Activated B cell treated with CpG ODN at 0.5 μM for 24 hours (primary cell): ENCODE data around the gene C16orf74. TPM values are rescaled to one million over a fixed set of nuclear protein-coding genes. Genes with fewer than 3 reads are reported as not detected.

Experiments used
- ATAC-seq: fragments of 200-7000 bp; cut with Tn5 transposase; one replicate; pipeline ENCODE4 v1.10.0; 2021; ENCODE audit warnings: low read depth, mild to moderate bottlenecking, moderate library complexity
- CTCF ChIA-PET: fragments of 350-600 bp; sonication (Branson Sonifier 250); formaldehyde crosslinking; loops from one replicate; lab custom pipeline; 2021; ENCODE audit warnings: antibody characterized with exemption; lab: Charles Lee
- POLR2A ChIA-PET: fragments of 350-600 bp; sonication (Branson Sonifier 250); formaldehyde crosslinking; loops from one replicate; lab custom pipeline; 2021; ENCODE audit warnings: antibody characterized with exemption; lab: Charles Lee
- DNase-seq: peaks from one replicate; pipeline ENCODE4 v3.0.0; 2022
- H3K27ac Mint-ChIP-seq: one replicate; pipeline ENCODE4 v1.8.0; 2020; ENCODE audit warnings: mixed read lengths
- H3K27me3 Mint-ChIP-seq: one replicate; pipeline ENCODE4 v1.8.0; 2021; ENCODE audit warnings: mixed read lengths
- H3K36me3 Mint-ChIP-seq: one replicate; pipeline ENCODE4 v1.8.0; 2021; ENCODE audit warnings: low read depth, mixed read lengths
- H3K4me1 Mint-ChIP-seq: one replicate; pipeline ENCODE4 v1.8.0; 2021; ENCODE audit warnings: mixed read lengths
- H3K4me3 Mint-ChIP-seq: one replicate; pipeline ENCODE4 v1.8.0; 2020; ENCODE audit warnings: mild to moderate bottlenecking, mixed read lengths
- H3K9me3 Mint-ChIP-seq: one replicate; pipeline ENCODE4 v1.8.0; 2020; ENCODE audit warnings: mixed read lengths
- intact Hi-C: fragments of 100-400 bp; cut with micrococcal nuclease; formaldehyde crosslinking; loops from one replicate; pipeline ENCODE4 v1.15.1; 2024
- total RNA-seq: library from RNA; stranded (reverse); gene quantifications from 2 replicates; pipeline ENCODE4 v1.2.3, GENCODE V29; 2022
- TF ChIP-seq, protein P1 (sequence below): fragments of 200-600 bp; IDR thresholded peaks from one replicate; pipeline ENCODE4 v1.8.0; 2022; ENCODE audit warnings: antibody characterized with exemption, mild to moderate bottlenecking

The C16orf74 gene
- total RNA-seq, 1 donor from 2014 or later: 18.3 TPM

DNA sequence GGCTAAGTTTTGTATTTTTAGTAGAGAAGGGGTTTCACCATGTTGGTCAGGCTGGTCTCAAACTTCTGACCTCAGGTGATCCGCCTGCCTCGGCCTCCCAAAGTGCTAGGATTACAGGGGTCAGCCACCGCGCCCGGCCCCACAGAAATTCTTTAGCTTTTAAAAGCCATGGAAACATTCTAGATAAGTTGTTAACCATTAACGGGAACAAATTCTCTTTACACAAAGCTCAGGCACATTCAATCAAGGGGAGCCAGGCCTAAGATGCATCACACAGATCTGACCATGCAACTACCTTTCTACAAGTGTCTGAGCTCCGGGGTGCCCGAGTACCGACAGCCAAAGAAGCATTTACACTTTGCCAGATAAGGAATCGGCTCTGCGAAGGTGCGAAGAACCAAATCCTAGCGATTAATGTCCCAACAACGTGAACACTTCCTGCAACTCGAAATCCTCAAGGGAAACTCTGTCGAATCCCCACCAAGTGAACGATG, 47.4 kb upstream of the C16orf74 start:
- POLR2A ChIA-PET: interaction anchor here (0.8 to 1.5 kb wide), 4 partner anchors 42 to 1693 kb away, joined by 3 to 4 read pairs (median 4); no protein-coding TSS in a partner anchor
- no peaks in the 10 kb centered on the region for H3K27me3 Mint-ChIP-seq
- peaks cover 45% of the 10 kb centered on the region for H3K4me1 Mint-ChIP-seq
- intact Hi-C loops: no loop called here
- no peaks in the 10 kb centered on the region for H3K9me3 Mint-ChIP-seq
- H3K36me3 Mint-ChIP-seq: peaks cover 67% of the 10 kb centered on the region
- CTCF ChIA-PET: interaction anchor here (1.7 kb wide), 1 partner anchor 81 kb away, joined by 4 read pairs; no protein-coding TSS in a partner anchor
- peak overlapping the region; percentile 84 for H3K4me3 Mint-ChIP-seq
- peak overlapping the region; percentile 65 for H3K27ac Mint-ChIP-seq
- ATAC-seq (no peak), DNase-seq (no peak)
- TF ChIP-seq, protein P1, sequence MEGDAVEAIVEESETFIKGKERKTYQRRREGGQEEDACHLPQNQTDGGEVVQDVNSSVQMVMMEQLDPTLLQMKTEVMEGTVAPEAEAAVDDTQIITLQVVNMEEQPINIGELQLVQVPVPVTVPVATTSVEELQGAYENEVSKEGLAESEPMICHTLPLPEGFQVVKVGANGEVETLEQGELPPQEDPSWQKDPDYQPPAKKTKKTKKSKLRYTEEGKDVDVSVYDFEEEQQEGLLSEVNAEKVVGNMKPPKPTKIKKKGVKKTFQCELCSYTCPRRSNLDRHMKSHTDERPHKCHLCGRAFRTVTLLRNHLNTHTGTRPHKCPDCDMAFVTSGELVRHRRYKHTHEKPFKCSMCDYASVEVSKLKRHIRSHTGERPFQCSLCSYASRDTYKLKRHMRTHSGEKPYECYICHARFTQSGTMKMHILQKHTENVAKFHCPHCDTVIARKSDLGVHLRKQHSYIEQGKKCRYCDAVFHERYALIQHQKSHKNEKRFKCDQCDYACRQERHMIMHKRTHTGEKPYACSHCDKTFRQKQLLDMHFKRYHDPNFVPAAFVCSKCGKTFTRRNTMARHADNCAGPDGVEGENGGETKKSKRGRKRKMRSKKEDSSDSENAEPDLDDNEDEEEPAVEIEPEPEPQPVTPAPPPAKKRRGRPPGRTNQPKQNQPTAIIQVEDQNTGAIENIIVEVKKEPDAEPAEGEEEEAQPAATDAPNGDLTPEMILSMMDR: no peak

DNA sequence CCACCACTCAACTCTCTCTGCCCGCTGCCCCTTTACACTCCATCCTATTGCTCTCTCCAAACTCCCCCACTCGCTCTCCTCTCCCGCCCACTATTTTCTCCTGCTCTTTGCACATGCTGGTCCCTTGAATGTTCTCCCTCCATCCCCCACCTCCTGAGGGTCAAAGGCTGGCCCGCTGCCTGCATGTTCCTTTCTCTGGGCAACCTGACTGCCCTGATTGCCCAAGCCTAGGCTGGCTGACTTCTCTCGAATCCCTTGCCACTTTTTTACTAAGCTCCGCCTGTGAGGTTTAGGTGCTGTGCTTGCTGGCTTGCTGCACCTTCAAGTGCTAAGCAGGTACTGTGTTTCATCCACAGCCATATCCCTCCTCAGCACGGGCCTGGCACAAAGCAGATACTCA, 45.7 kb upstream of the C16orf74 start:
- ATAC-seq: no peak
- DNase-seq: no peak
- ChIA-PET POLR2A (no interaction called here), CTCF (interaction anchor here (1.7 kb wide), 1 partner anchor 79 kb away, joined by 4 read pairs; no protein-coding TSS in a partner anchor)
- no peak overlapping the region for H3K4me3 Mint-ChIP-seq
- H3K4me1 Mint-ChIP-seq: peaks cover 34% of the 10 kb centered on the region
- intact Hi-C loops: no loop called here
- H3K9me3 Mint-ChIP-seq: no peaks in the 10 kb centered on the region
- H3K36me3 Mint-ChIP-seq: peaks cover 67% of the 10 kb centered on the region
- no peak overlapping the region for H3K27ac Mint-ChIP-seq
- TF ChIP-seq, protein P1: no peak
- no peaks in the 10 kb centered on the region for H3K27me3 Mint-ChIP-seq

DNA sequence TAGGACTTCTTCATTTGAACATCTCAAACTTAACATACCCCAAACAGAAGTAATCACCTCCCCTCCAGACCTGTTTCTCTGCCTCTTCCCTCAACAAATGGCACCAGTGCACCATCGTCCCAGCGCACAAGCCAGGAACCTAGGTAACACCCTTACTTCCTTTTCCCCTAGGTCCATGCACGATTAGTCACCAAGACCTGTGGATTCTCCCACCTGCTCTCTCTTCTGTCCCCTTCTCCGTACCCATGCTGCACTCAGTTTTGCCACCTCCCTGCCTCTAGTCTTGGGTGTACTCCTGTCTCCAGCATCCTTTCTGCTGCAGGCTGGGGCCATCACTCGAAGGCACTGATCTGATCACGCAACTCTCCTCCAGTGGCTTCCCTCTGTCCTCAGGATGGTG, 45.3 kb upstream of the C16orf74 start:
- Mint-ChIP-seq H3K4me3 (no peak overlapping the region), H3K4me1 (peaks cover 29% of the 10 kb centered on the region), H3K36me3 (peaks cover 66% of the 10 kb centered on the region), H3K27ac (no peak overlapping the region), H3K27me3 (no peaks in the 10 kb centered on the region), H3K9me3 (no peaks in the 10 kb centered on the region)
- ChIA-PET POLR2A (no interaction called here), CTCF (no interaction called here)
- intact Hi-C loops: no loop called here
- no peak for ATAC-seq
- DNase-seq: no peak
- TF ChIP-seq, protein P1: no peak

DNA sequence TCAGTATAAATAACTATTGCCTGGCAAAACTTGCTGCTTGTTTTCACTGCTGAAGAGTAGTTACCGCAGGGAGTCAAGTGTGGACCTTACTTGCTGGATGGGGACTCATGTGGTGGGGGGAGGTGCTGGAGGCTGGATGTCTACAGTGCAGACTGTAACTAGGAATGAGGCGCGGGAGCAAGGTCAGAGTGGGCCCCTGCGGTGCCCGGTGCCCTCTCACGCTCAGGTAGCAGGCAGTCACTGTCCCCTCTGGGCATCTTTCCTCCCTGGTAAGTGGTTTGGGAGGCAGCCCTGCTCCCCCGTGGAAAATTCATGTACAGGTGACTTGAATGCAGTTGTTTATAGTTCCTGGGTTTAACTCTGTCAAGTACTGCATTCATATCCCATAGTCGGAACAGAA, 43.8 kb upstream of the C16orf74 start:
- H3K36me3 Mint-ChIP-seq: peaks cover 67% of the 10 kb centered on the region

DNA sequence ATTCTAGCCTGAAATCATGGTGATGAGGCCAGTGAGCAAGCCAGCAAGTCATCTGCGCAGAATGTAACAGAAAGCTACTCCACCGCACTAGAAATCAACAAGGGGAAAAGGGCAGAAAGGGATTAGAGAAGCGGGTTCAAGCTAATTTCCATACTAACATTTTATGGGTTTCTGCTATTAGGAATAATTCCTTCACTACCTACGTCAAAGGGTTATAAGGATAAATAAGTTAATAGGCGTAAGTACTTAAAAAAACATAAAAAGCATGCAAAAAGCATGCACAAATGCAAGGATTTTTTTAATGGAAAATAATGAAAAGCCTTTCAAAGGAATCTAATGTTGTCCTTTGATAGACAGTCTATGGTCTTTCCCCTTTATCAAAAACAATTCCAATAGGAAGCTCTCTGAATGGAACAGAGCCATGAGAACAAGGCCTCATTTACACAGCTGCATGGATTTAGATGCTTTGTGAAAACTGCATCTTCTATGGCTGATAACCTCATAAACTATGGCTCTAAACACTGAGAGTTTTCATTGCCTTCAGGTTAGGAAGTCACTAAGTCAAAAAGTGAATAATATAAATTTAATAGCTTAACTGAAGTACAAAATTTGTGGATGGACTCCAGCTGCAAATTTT, 42.9 kb upstream of the C16orf74 start:
- no peaks in the 10 kb centered on the region for H3K9me3 Mint-ChIP-seq
- DNase-seq (no peak), ATAC-seq (no peak)
- no peak overlapping the region for H3K4me3 Mint-ChIP-seq
- H3K36me3 Mint-ChIP-seq: peaks cover 70% of the 10 kb centered on the region
- H3K4me1 Mint-ChIP-seq: peaks cover 26% of the 10 kb centered on the region
- TF ChIP-seq, protein P1: no peak
- no peaks in the 10 kb centered on the region for H3K27me3 Mint-ChIP-seq
- intact Hi-C loops: no loop called here
- ChIA-PET POLR2A (no interaction called here), CTCF (interaction anchor here (0.6 kb wide), 1 partner anchor 23 kb away, joined by 3 read pairs; no protein-coding TSS in a partner anchor)
- no peak overlapping the region for H3K27ac Mint-ChIP-seq

More for the DNA sequence above, 43.8 kb upstream of the C16orf74 start:
- Mint-ChIP-seq H3K4me1 (peaks cover 20% of the 10 kb centered on the region), H3K27me3 (no peaks in the 10 kb centered on the region), H3K4me3 (no peak overlapping the region), H3K9me3 (no peaks in the 10 kb centered on the region), H3K27ac (no peak overlapping the region)
- TF ChIP-seq, protein P1: no peak
- no peak for ATAC-seq
- DNase-seq: no peak
- CTCF ChIA-PET: no interaction called here
- POLR2A ChIA-PET: no interaction called here
- intact Hi-C loops: no loop called here
